Dendritic cell treated with granulocyte-macrophage colony-stimulating factor and Interleukin-4, amounts not matched to agents 40 ng/mL and 50 ng/mL, for 4 days (primary cell): ENCODE results near the gene RGL1.

ENCODE experiments used
- H3K27ac Mint-ChIP-seq: one replicate; pipeline ENCODE4 v1.8.0; 2022; ENCODE audit warnings: mild to moderate bottlenecking, mixed read lengths
- H3K27me3 Mint-ChIP-seq: one replicate; pipeline ENCODE4 v1.8.0; 2022; ENCODE audit warnings: mild to moderate bottlenecking, mixed read lengths
- H3K36me3 Mint-ChIP-seq: one replicate; pipeline ENCODE4 v1.8.0; 2022; ENCODE audit warnings: low read depth, mixed read lengths
- H3K4me1 Mint-ChIP-seq: one replicate; pipeline ENCODE4 v1.8.0; 2022; ENCODE audit warnings: low read depth, mixed read lengths
- H3K4me3 Mint-ChIP-seq: one replicate; pipeline ENCODE4 v1.8.0; 2022; ENCODE audit warnings: mild to moderate bottlenecking, moderate library complexity, mixed read lengths
- H3K9me3 Mint-ChIP-seq: one replicate; pipeline ENCODE4 v1.8.0; 2022; ENCODE audit warnings: mixed read lengths
- intact Hi-C: fragments of 100-400 bp; cut with micrococcal nuclease; formaldehyde crosslinking; loops from one replicate; pipeline ENCODE4 v1.15.0; 2022

RGL1 gene

GRCh38 chr1:183804387-183804786 lies 533 bp upstream of the RGL1 start:
- Mint-ChIP-seq H3K36me3 (peaks cover 68% of the 10 kb centered on the region), H3K9me3 (peaks cover 34% of the 10 kb centered on the region), H3K4me3 (peak overlapping the region; percentile 94), H3K4me1 (peaks cover 37% of the 10 kb centered on the region), H3K27ac (peak overlapping the region; percentile 99), H3K27me3 (peaks cover 3% of the 10 kb centered on the region)
- intact Hi-C loops, result loop anchor here (5.0 kb wide), 1 partner anchor 37 kb away; no protein-coding TSS in a partner anchor

- Mint-ChIP-seq H3K36me3 (peaks cover 78% of the 10 kb centered on the region), H3K27ac (peak overlapping the region; percentile 99), H3K4me3 (peak overlapping the region; percentile 89), H3K9me3 (peaks cover 21% of the 10 kb centered on the region), H3K27me3 (peaks cover 3% of the 10 kb centered on the region), H3K4me1 (peaks cover 48% of the 10 kb centered on the region)
- intact Hi-C loops, result loop anchor here (5.0 kb wide), 2 partner anchors 106 to 169 kb away; partner anchors contain the start of gene ARPC5
These were observed 1.2 kb downstream of the RGL1 start for GRCh38 chr1:183806125-183806524.

- Mint-ChIP-seq H3K27ac (peak overlapping the region; percentile 99), H3K4me1 (peaks cover 49% of the 10 kb centered on the region), H3K27me3 (peaks cover 3% of the 10 kb centered on the region), H3K36me3 (peaks cover 78% of the 10 kb centered on the region), H3K9me3 (peaks cover 15% of the 10 kb centered on the region), H3K4me3 (peak overlapping the region; percentile 89)
- intact Hi-C loops, result loop anchor here (5.0 kb wide), 2 partner anchors 106 to 169 kb away; partner anchors contain the start of gene ARPC5
These were observed 1.8 kb downstream of the RGL1 start for GRCh38 chr1:183806675-183807074.

- peak overlapping the region; percentile 89 for H3K4me3 Mint-ChIP-seq
- peaks cover 81% of the 10 kb centered on the region for H3K36me3 Mint-ChIP-seq
- H3K27ac Mint-ChIP-seq, result peak overlapping the region; percentile 99
- intact Hi-C loops, result loop anchor here (5.0 kb wide), 2 partner anchors 105 to 170 kb away; partner anchors contain the start of gene ARPC5
- peaks cover 7% of the 10 kb centered on the region for H3K9me3 Mint-ChIP-seq
- peaks cover 3% of the 10 kb centered on the region for H3K27me3 Mint-ChIP-seq
- H3K4me1 Mint-ChIP-seq, result peaks cover 55% of the 10 kb centered on the region
These were observed 2.7 kb downstream of the RGL1 start for GRCh38 chr1:183807549-183808168.

- H3K9me3 Mint-ChIP-seq, result peaks cover under 1% of the 10 kb centered on the region
- intact Hi-C loops, result loop anchor here (5.0 kb wide), 2 partner anchors 104 to 171 kb away; partner anchors contain the start of gene ARPC5
- peaks cover 61% of the 10 kb centered on the region for H3K4me1 Mint-ChIP-seq
- peaks cover 83% of the 10 kb centered on the region for H3K36me3 Mint-ChIP-seq
- H3K27me3 Mint-ChIP-seq, result no peaks in the 10 kb centered on the region
- peak overlapping the region; percentile 99 for H3K27ac Mint-ChIP-seq
- peak overlapping the region; percentile 89 for H3K4me3 Mint-ChIP-seq
These were observed 3.5 kb downstream of the RGL1 start for GRCh38 chr1:183808296-183809027.

GRCh38 chr1:183810121-183810520 lies 5.2 kb downstream of the RGL1 start:
- no peaks in the 10 kb centered on the region for H3K27me3 Mint-ChIP-seq
- intact Hi-C loops, result no loop called here
- H3K9me3 Mint-ChIP-seq, result no peaks in the 10 kb centered on the region
- H3K27ac Mint-ChIP-seq, result peak overlapping the region; percentile 99
- peaks cover 61% of the 10 kb centered on the region for H3K4me1 Mint-ChIP-seq
- H3K36me3 Mint-ChIP-seq, result peaks cover 98% of the 10 kb centered on the region
- H3K4me3 Mint-ChIP-seq, result peak overlapping the region; percentile 89

- no peaks in the 10 kb centered on the region for H3K9me3 Mint-ChIP-seq
- intact Hi-C loops, result no loop called here
These were observed 6.0 kb downstream of the RGL1 start for GRCh38 chr1:183810756-183811544.

GRCh38 chr1:183812128-183812527 lies 7.2 kb downstream of the RGL1 start:
- Mint-ChIP-seq H3K27me3 (no peaks in the 10 kb centered on the region), H3K27ac (peak overlapping the region; percentile 68), H3K9me3 (no peaks in the 10 kb centered on the region), H3K4me1 (peaks cover 63% of the 10 kb centered on the region), H3K4me3 (peak overlapping the region; percentile 72), H3K36me3 (peaks cover 97% of the 10 kb centered on the region)
- intact Hi-C loops, result no loop called here

More at GRCh38 chr1:183810756-183811544, 6.0 kb downstream of the RGL1 start:
- Mint-ChIP-seq H3K4me3 (peak overlapping the region; percentile 89), H3K4me1 (peaks cover 61% of the 10 kb centered on the region), H3K27me3 (no peaks in the 10 kb centered on the region), H3K36me3 (peaks cover 98% of the 10 kb centered on the region), H3K27ac (peak overlapping the region; percentile 99)

GRCh38 chr1:183812686-183813569 lies 8.0 kb downstream of the RGL1 start:
- intact Hi-C loops, result no loop called here
- Mint-ChIP-seq H3K27ac (peak overlapping the region; percentile 68), H3K4me3 (peak overlapping the region; percentile 72), H3K36me3 (peaks cover 97% of the 10 kb centered on the region), H3K27me3 (no peaks in the 10 kb centered on the region), H3K9me3 (no peaks in the 10 kb centered on the region), H3K4me1 (peaks cover 68% of the 10 kb centered on the region)

GRCh38 chr1:183814121-183814681 lies 9.3 kb downstream of the RGL1 start:
- intact Hi-C loops, result no loop called here
- no peaks in the 10 kb centered on the region for H3K27me3 Mint-ChIP-seq
- H3K4me1 Mint-ChIP-seq, result peaks cover 67% of the 10 kb centered on the region
- H3K9me3 Mint-ChIP-seq, result no peaks in the 10 kb centered on the region
- peak overlapping the region; percentile 68 for H3K27ac Mint-ChIP-seq
- H3K36me3 Mint-ChIP-seq, result peaks cover 97% of the 10 kb centered on the region
- H3K4me3 Mint-ChIP-seq, result peak overlapping the region; percentile 72

- H3K9me3 Mint-ChIP-seq, result no peaks in the 10 kb centered on the region
- H3K4me1 Mint-ChIP-seq, result peaks cover 67% of the 10 kb centered on the region
- no peaks in the 10 kb centered on the region for H3K27me3 Mint-ChIP-seq
- no peak overlapping the region for H3K27ac Mint-ChIP-seq
- intact Hi-C loops, result no loop called here
- H3K4me3 Mint-ChIP-seq, result peak overlapping the region; percentile 13
- peaks cover 96% of the 10 kb centered on the region for H3K36me3 Mint-ChIP-seq
These were observed 11.2 kb downstream of the RGL1 start for GRCh38 chr1:183816110-183816509.

GRCh38 chr1:183817576-183818288 lies 12.8 kb downstream of the RGL1 start:
- Mint-ChIP-seq H3K4me3 (peak overlapping the region; percentile 65), H3K9me3 (no peaks in the 10 kb centered on the region)

More at GRCh38 chr1:183817576-183818288, 12.8 kb downstream of the RGL1 start:
- H3K36me3 Mint-ChIP-seq, result peaks cover 88% of the 10 kb centered on the region
- H3K4me1 Mint-ChIP-seq, result peaks cover 64% of the 10 kb centered on the region
- peak overlapping the region; percentile 51 for H3K27ac Mint-ChIP-seq
- intact Hi-C loops, result no loop called here
- H3K27me3 Mint-ChIP-seq, result no peaks in the 10 kb centered on the region
